OCI-M1 (cell line): ENCODE measurements around the gene NME2.
A peak's percentile ranks its signal among the peaks of the same experiment; 100 is the strongest.
"Not testable (repeated sequence)": the region's sequence is repeated elsewhere in the genome, so short reads cannot be mapped to it uniquely, and the experiment has no call there.

Experiments used
- DNase-seq: peaks from one replicate; lab custom pipeline; 2025; lab: John Stamatoyannopoulos, UW

NME2 gene

GRCh38 chr17:51166198-51166986 lies at the start of gene NME2:
Gene NME2 (plus strand): TSS chr17:51166411. CDS start chr17:51166831, 420 bp downstream.
- peak; percentile 90 for DNase-seq

GRCh38 chr17:51118330-51119195 lies 47.6 kb upstream of the NME2 start:
- DNase-seq = no peak

- DNase-seq = peak; percentile 80
Measured at GRCh38 chr17:51119415-51120356, 46.5 kb upstream of the NME2 start.

DNA sequence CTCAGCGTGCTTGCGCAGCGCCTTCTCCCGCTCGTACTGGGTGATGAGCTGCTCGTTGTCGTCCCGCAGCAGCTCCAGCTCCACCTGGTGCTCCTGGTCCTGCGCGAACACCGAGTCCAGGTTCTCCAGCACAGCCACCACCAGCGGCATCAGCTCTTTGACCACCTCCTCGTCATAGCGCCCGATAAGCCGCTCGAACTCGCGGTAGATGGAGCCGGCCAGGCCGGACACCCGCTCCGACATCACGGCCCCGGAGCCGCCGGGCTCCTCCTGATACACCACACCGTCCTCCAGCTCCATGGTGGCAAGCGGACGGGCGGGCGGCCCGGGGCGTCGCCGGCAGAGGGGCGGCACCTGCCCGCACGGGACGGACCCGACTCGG lies 45.9 kb upstream of the NME2 start:
- peak; percentile 62 for DNase-seq

DNA sequence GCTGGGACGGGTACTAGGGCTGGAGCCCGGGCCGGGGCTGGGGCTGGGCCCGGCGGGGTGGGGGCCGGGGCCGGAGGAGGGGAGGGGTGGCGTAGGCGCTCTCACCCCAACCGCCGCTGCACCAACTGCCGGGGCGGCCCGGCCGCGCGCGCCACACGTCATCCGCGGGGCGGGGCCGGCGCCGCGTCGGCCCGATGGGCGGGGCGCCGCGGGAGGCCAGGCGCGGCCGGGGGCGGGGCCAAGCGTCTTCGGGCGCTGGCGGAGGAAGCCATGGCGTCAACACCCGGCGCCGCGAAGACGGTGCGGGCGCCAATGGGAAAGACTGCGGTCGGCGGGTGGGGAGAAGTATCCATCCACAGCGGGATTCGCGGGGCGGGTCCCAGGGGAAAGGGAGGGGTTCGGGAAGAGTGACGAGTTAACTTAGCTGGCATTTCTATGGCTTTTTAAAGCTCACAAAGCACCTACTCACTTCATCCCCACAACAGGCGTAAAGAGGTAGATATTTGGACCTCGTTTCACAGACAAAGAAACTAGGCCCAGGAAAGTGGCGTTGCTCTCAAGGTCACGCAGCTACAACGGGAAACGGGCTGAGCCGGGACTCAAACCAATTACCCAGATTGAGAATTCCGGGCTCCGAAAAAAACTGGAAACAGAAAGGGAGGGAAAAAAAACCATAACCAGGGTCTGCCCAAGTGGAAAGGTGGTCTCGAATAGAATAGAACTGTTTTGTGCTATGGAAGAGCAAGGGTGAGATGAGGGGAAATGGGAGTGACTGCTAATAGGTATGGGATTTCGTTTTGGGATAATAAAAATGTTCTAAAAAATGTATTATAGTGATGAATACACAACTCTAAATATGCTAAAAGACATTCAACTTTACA lies 45.2 kb upstream of the NME2 start, which contains the start of gene SPAG9:
Gene SPAG9, minus strand, starts transcription at position 130 of the 881 bp plus-strand sequence. CDS start 212 bp downstream, outside the sequence.
- peak; percentile 97 for DNase-seq

DNA sequence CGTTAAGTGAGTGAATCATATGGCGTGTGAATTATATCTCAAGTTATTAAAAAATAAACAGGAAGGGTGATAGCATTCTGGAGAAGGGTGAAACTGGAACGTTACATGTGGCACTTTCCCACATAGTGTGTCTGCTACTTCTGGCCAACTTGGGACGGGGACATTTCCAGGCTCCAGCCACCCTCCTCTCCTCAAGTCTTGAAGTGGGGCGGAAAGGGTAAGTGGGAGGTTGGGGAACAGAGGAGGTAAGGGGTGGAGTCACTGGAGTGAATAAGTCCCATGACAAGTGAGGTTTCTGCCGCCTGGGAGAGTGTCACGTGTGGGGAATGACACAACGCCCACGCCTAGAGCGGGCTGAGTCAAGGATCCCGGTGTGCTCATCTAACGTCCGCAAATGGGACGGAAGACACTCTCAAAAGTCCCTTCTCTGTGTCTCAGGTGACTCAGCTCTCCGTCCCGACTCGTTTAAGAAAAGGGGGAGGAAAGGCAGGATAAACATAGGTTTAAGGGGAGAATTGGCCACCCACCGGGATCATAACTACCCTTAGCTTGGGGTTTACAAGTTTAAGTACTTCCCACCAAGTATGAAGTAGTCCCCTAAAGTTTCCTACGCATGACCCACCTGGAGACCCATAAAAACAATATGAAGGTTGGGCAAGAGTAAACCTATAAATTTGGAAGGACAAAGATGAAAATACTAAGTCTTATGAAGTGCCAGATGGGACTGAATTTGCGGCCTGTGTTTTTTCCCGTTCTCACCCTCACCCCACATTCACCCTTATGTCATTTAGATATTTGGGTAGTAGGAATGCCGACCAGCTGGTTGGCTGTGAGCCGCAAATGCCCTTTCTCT lies 44.4 kb upstream of the NME2 start:
- peak; percentile 97 for DNase-seq

DNA sequence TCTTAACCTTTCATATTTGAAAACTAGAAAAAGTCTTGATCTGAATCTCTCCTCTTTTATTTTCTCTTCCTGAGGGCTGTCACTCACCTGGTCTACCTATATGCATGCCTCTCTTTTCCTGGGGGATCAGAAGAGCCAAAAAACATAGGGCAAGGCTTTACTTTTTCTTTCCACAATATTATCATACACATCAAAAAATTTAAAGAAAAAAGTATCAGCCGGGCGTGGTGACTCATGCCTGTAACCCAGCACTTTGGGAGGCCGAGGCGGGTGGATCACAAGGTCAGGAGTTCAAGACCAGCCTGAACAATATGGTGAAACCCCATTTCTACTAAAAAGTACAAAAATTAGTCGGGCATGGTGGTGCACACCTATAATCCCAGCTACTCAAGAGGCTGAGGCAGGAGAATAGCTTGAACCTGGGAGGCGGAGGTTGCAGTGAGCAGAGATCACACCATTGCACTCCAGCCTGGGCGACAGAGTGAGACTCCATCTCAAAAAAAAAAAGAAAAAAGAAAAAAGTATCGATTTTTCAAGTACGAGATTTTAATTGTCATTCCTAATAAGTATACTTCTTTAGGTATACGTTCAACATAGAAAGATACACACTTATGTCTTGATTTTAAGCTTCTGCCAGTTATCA lies 43.6 kb upstream of the NME2 start:
- not testable (repeated sequence) for DNase-seq

DNA sequence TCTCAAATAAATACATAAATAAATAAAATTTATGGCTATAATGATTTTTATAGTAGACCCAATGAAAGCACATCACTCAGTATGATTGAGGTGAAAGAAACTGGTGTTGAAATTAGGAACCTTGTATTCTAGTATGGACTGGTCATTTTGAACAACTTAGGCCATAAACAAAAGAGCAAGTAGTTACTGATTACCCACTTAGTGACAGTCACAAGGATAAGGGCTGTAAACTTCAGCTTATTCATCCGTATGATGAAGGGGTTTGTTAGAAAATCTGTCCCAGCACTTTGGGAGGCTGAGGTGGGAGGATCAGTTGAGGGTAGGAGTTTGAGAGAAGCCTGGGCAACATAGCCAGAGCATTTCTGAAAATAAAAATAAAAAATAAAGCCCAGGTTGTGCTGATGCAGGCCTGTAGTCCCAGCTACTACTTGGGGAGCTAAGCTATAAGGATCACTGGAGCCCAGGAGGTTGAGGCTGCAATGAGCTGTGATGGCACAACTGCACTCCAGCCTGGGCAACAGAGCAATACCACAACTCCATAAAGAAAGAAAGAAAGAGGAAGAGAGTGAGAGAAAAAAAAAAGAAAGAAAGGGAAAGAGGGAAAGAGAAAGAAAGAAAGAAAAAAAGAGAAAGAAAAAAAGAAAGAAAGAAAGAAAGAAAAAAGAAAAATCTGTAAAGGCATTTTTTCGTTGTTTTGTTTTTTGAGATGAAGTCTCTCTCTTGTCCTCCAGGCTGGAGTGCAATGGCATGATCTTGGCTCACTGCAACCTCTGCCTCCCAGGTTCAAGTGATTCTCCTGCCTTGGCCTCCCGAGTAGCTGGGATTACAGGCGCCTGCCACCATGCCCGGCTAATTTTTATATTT lies 41.3 kb upstream of the NME2 start:
- no peak for DNase-seq

GRCh38 chr17:51128076-51128475 lies 38.1 kb upstream of the NME2 start:
- DNase-seq = peak; percentile 63

GRCh38 chr17:51132964-51133319 lies 33.3 kb upstream of the NME2 start:
- DNase-seq = peak; percentile 32

- no peak for DNase-seq
Measured at GRCh38 chr17:51133365-51133764, 32.8 kb upstream of the NME2 start.

DNA sequence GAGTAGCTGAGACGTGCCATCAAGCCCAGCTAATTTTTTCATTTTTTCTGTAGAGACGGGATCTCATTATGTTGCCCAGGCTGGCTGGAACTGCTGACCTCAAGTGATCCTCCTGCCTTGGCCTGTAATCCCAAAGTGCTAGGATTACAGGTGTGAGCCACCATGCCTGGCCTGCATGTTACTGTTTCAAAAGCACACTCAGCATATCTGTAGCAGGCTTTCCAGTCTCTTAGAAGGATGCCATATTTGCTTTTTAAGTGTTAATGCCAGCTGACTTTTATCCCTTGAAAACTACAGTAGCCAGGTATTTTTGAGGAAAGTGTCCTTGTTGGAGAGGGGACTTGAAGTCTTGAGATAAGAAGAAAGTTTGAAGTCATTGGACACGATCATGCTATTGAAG lies 30.3 kb upstream of the NME2 start:
- DNase-seq = no peak

- no peak for DNase-seq
Measured at GRCh38 chr17:51142597-51142996, 23.6 kb upstream of the NME2 start.

GRCh38 chr17:51144266-51145022 lies 21.8 kb upstream of the NME2 start:
- no peak for DNase-seq

DNA sequence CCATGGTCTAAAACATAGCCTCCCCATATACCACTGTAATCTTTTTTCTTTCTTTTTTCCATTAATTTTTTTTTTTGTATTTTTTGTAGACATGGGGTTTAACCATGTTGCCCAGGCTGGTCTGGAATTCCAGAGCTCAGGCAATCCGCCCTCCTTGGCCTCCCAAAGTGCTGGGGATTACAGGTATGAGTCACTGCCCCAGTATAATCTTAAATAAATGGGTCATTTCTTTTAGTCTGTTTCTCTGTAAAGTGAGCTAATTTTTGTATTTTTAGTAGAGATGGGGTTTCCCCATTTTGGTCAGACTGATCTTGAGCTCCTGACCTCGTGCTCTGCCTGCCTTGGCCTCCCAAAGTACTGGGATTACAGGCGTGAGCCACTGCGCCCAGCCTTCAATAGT lies 18.6 kb upstream of the NME2 start:
- DNase-seq = no peak

GRCh38 chr17:51149163-51149562 lies 17.0 kb upstream of the NME2 start:
- DNase-seq = no peak

DNA sequence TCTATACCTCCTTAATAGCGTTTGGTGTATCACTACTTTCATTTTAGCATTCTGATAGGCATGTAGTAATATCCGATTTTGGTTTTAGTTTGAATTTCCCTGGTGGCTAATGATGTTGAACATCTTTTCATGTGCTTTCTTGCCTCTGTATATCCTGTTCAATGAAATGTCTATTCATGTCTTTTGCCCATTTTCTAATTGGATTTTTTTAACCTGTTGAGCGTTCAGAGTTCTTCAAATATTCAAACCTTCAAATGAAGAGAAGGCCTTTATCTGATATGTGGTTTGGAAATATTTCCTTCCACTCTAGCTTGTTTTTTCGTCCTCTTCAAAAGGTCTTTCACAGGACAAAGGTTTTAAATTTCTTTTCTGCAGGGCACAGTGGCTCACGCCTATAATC lies 15.3 kb upstream of the NME2 start:
- no peak for DNase-seq

GRCh38 chr17:51152766-51153209 lies 13.4 kb upstream of the NME2 start:
- DNase-seq = no peak
